C4-2B (cell line): ENCODE results near the gene ZNF576.
A peak's percentile ranks its signal among the peaks of the same experiment; 100 is the strongest.
"Not testable (repeated sequence)": the region's sequence is repeated elsewhere in the genome, so short reads cannot be mapped to it uniquely, and the experiment has no call there.

ENCODE experiments used
- H3K27ac ChIP-seq: fragments of 450-650 bp; 2 replicates; pipeline ENCODE4 v1.5.1; 2017
- CTCF ChIP-seq: fragments of 450-650 bp; conservative IDR thresholded peaks from 2 replicates; pipeline ENCODE4 v1.5.1; 2017; ENCODE audit warnings: mild to moderate bottlenecking
- ZFX ChIP-seq: fragments of 450-650 bp; IDR thresholded peaks from 2 replicates; pipeline ENCODE4 v1.6.1; 2017

ZNF576 gene

GRCh38 chr19:43595999-43596841, at the start of gene ZNF576, which contains the start of gene IRGQ:
Gene ZNF576, plus strand, starts transcription at chr19:43596595. Its CDS starts 514 bp downstream, at chr19:43597109.
Gene IRGQ, minus strand, starts transcription at chr19:43596134. Its CDS starts 796 bp downstream, at chr19:43595338.
- peak within 1 kb of the TSS; percentile 82 for H3K27ac ChIP-seq
- TF ChIP-seq ZFX = no peak
- TF ChIP-seq CTCF = no peak

GRCh38 chr19:43547926-43548325, 48.5 kb upstream of the ZNF576 start:
- H3K27ac ChIP-seq = not testable (repeated sequence)

GRCh38 chr19:43548706-43549105, 47.7 kb upstream of the ZNF576 start:
- TF ChIP-seq ZFX (no peak), CTCF (no peak)
- H3K27ac ChIP-seq = no peak overlapping the region

GRCh38 chr19:43551399-43552197, 44.8 kb upstream of the ZNF576 start:
- TF ChIP-seq ZFX = no peak
- TF ChIP-seq CTCF = no peak
- H3K27ac ChIP-seq = no peak overlapping the region

GRCh38 chr19:43552198-43552450, 44.3 kb upstream of the ZNF576 start:
- TF ChIP-seq CTCF (no peak), ZFX (no peak)
- no peak overlapping the region for H3K27ac ChIP-seq

GRCh38 chr19:43552616-43553015, 43.8 kb upstream of the ZNF576 start:
- no peak overlapping the region for H3K27ac ChIP-seq
- TF ChIP-seq ZFX (no peak), CTCF (no peak)

GRCh38 chr19:43553656-43554055, 42.7 kb upstream of the ZNF576 start:
- TF ChIP-seq CTCF (no peak), ZFX (no peak)
- H3K27ac ChIP-seq = no peak overlapping the region
